ENCODE data around the gene CNN2. TPM values are rescaled to one million over a fixed set of nuclear protein-coding genes. Genes with fewer than 3 reads are reported as not detected.

CNN2 gene
- total and polyA plus RNA-seq, 2 of the 13 experiments (the other 11 are each of a cell fraction or from before 2014, with no cell fraction given) = 63.6 to 70.0 TPM

GRCh38 chr19:993361-993830, 33.0 kb upstream of the CNN2 start (continued):
- peak; percentile 43 for TF ChIP-seq U2AF1 (optimal IDR thresholded peaks at IDR 0.05; ENCODE audit: low read depth, low read length)
- peak; percentile 69; the same call in 1 of the 2 replicates for TF ChIP-seq KDM2A (CRISPR knock-in tag; IDR thresholded peaks at IDR 0.05; ENCODE audit: borderline replicate concordance, low read depth)
- no peak for TF ChIP-seq SRSF4 (IDR thresholded peaks at IDR 0.05; ENCODE audit: low read depth, low read length, poor library complexity, severe bottlenecking)
- TF ChIP-seq ZNF441 (CRISPR knock-in tag; IDR thresholded peaks at IDR 0.05; ENCODE audit: borderline replicate concordance) = no peak
- TF ChIP-seq ZNF567 (CRISPR knock-in tag; IDR thresholded peaks at IDR 0.05; ENCODE audit: borderline replicate concordance) = no peak
- TF ChIP-seq TAF1 (CRISPR knock-in tag; IDR thresholded peaks at IDR 0.05) = 0 out of 2 replicates have a peak, but pooled peaks have one; percentile 39
- no peak for TF ChIP-seq PHB2 (IDR thresholded peaks at IDR 0.05; ENCODE audit: partially characterized antibody)
- TF ChIP-seq ZNF687 (CRISPR knock-in tag; IDR thresholded peaks at IDR 0.05) = peak; percentile 97
- TF ChIP-seq ATF4 (CRISPR knock-in tag; IDR thresholded peaks at IDR 0.05) = no peak
- TF ChIP-seq ZNF629 (CRISPR knock-in tag; conservative IDR thresholded peaks at IDR 0.05) = no peak; the same call in 1 of the 2 replicates
- peak; percentile 88 for TF ChIP-seq SP5 (CRISPR knock-in tag; IDR thresholded peaks at IDR 0.05; ENCODE audit: borderline replicate concordance, low read depth)
- no peak; the same call in 1 of the 2 replicates for TF ChIP-seq ZNF225 (CRISPR knock-in tag; IDR thresholded peaks at IDR 0.05)
- peak; percentile 48 for TF ChIP-seq HNRNPLL (IDR thresholded peaks at IDR 0.05; ENCODE audit: low read depth, low read length, poor library complexity, severe bottlenecking)
- peak; percentile 25; the same call in 1 of the 2 replicates for TF ChIP-seq YEATS4 (CRISPR knock-in tag; IDR thresholded peaks at IDR 0.05; ENCODE audit: borderline replicate concordance)
- no peak for TF ChIP-seq SRSF9 (IDR thresholded peaks at IDR 0.05; ENCODE audit: borderline replicate concordance, insufficient read depth, low read depth, low read length, poor library complexity, severe bottlenecking)
- no peak for TF ChIP-seq AFF4 (CRISPR knock-in tag; IDR thresholded peaks at IDR 0.05)
- peak; percentile 48; the same call in 1 of the 2 replicates for TF ChIP-seq DMAP1 (CRISPR knock-in tag; IDR thresholded peaks at IDR 0.05)
- TF ChIP-seq KLF15 (CRISPR knock-in tag; IDR thresholded peaks at IDR 0.05; ENCODE audit: borderline replicate concordance) = no peak
- TF ChIP-seq ZSCAN12 (CRISPR knock-in tag; IDR thresholded peaks at IDR 0.05) = no peak

All from HepG2 (cell line).